Muscle layer of duodenum (tissue), 2 donors: ENCODE measurements around the gene TPM2.

ENCODE experiments used
- H3K27ac ChIP-seq: one replicate; pipeline ENCODE4 v1.7.0; 2013; ENCODE audit warnings: mild to moderate bottlenecking, low read length
- H3K27me3 ChIP-seq: one replicate; pipeline ENCODE4 v1.7.0; 2013; ENCODE audit warnings: low read depth, mild to moderate bottlenecking, control low read depth, low read length
- H3K36me3 ChIP-seq, 2 donors: one replicate each; pipeline ENCODE4 v1.7.0; 2013; ENCODE audit warnings: low read length in 2 of 2, control low read depth in 1 of 2, mild to moderate bottlenecking in 1 of 2; ENCODE audit not compliant: insufficient read depth in 2 of 2, control insufficient read depth in 1 of 2
- H3K4me1 ChIP-seq, 2 donors: one replicate each; pipeline ENCODE4 v1.7.0; 2013; ENCODE audit warnings: low read length in 2 of 2, mild to moderate bottlenecking in 2 of 2, control low read depth in 1 of 2, moderate library complexity in 1 of 2; ENCODE audit not compliant: insufficient read depth in 2 of 2, control insufficient read depth in 1 of 2
- H3K4me3 ChIP-seq, 2 donors: one replicate each; pipeline ENCODE4 v1.7.0; 2013; ENCODE audit warnings: low read length in 2 of 2, low read depth in 1 of 2, mild to moderate bottlenecking in 1 of 2
- H3K9me3 ChIP-seq, 2 donors: one replicate each; pipeline ENCODE4 v1.7.0; 2013; ENCODE audit warnings: low read length in 2 of 2, control low read depth in 1 of 2, mild to moderate bottlenecking in 1 of 2; ENCODE audit not compliant: control insufficient read depth in 1 of 2
- donor health status: healthy.

The TPM2 gene

GRCh38 chr9:35705836-35706430, 16.2 kb upstream of the TPM2 start:
- no peaks in the 10 kb centered on the region for H3K4me1 ChIP-seq
- no peak overlapping the region for H3K4me3 ChIP-seq
- H3K27me3 ChIP-seq = no peaks in the 10 kb centered on the region
- H3K27ac ChIP-seq = no peak overlapping the region
- H3K9me3 ChIP-seq = no peaks in the 10 kb centered on the region
- peaks cover 87 to 91% of the 10 kb centered on the region in 2 donors for H3K36me3 ChIP-seq

DNA sequence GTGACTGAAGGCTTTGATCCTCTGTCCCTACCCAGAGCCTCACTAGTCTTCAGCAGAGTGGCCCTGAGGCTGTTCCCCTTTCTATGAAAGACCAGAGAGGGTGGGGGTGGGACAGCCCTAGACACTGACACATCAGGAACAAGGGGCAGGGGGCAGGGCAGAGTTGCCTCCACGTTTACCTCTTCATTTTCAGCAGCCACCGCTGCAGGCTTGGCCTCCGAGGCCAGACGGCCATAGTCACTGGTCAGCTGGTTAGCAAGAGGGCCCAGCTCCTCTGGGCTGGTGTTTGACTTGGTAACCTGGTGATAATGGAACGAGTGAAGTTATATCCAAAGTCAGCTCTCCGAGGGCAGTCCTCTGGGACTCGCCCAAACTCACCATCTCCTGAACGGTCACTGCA, 15.6 kb upstream of the TPM2 start:
- no peaks in the 10 kb centered on the region for H3K4me1 ChIP-seq
- no peaks in the 10 kb centered on the region for H3K27me3 ChIP-seq
- H3K36me3 ChIP-seq = peaks cover 87 to 90% of the 10 kb centered on the region in 2 donors
- no peak overlapping the region for H3K27ac ChIP-seq
- no peaks in the 10 kb centered on the region for H3K9me3 ChIP-seq
- no peak overlapping the region for H3K4me3 ChIP-seq

- Histone ChIP-seq H3K36me3 (peaks cover 96 to 98% of the 10 kb centered on the region in 2 donors), H3K27me3 (no peaks in the 10 kb centered on the region), H3K4me3 (no peak overlapping the region), H3K27ac (no peak overlapping the region), H3K4me1 (no peaks in the 10 kb centered on the region), H3K9me3 (no peaks in the 10 kb centered on the region)
These were observed 14.4 kb upstream of the TPM2 start for GRCh38 chr9:35703906-35704672.

DNA sequence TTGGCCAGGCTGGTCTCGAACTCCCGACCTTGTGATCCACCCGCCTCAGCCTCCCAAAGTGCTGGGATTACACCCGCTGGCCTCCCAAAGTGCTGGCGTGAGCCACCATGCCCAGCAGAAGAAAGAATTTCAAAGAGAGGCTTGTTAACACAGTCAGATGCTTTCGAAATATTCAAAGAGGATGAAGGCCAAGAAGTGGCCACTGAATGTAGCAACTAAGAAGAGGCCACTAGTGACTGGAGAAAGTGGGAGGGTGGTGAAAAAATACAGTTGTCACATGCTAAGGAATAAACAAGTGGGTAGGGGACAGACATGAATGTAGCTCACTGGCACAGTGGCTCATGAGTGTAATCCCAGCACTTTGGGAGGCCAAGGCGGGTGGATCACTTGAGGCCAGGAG, 13.0 kb upstream of the TPM2 start:
- H3K4me3 ChIP-seq = no peak overlapping the region
- no peak overlapping the region for H3K27ac ChIP-seq
- no peaks in the 10 kb centered on the region for H3K9me3 ChIP-seq

DNA sequence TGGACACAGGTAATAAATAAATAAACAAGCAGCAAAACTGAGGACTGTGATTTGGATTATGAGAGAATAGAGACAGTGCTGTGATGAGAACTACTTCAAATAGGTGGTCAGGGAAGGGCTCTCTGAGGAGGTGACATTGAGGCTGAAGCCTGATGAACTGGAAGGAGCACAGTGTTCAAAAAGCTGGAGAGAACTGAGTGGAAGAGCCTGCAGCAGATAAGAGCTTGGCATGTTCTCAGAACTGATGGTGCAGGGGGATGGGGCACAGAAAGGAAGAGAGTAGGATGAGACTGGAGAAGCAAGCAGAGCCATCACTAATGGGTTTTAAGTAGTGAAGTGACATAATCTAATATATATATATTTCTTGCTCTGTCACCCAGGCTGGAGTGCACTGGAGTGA, 11.2 kb upstream of the TPM2 start:
- no peaks in the 10 kb centered on the region for H3K9me3 ChIP-seq
- peaks cover 88 to 97% of the 10 kb centered on the region in 2 donors for H3K36me3 ChIP-seq
- no peak overlapping the region for H3K27ac ChIP-seq
- H3K4me3 ChIP-seq = no peak overlapping the region
- H3K4me1 ChIP-seq = peaks cover 0 to 4% of the 10 kb centered on the region in 2 donors
- H3K27me3 ChIP-seq = no peaks in the 10 kb centered on the region

More for the DNA sequence above, 13.0 kb upstream of the TPM2 start:
- Histone ChIP-seq H3K4me1 (no peaks in the 10 kb centered on the region), H3K36me3 (peaks cover 97 to 98% of the 10 kb centered on the region in 2 donors), H3K27me3 (no peaks in the 10 kb centered on the region)

DNA sequence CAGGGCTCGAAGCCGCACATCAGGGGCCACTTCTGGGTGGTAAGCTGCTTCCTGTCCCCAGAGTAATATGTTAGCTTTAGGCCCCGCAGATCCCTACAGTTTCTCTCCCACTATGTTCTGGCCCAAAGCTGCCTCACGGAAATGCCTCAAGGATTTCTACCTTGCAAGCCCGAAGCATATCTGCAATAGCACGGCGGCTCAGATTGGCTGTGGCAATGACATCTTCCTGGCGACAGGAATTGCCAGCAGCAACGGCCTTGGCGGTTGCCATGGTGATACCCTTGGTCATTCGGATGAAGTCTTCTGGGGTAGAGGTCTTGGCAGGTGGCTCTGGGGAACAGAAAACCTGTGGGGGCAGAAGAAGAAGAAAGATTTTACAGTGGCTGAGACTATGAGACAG, 10.3 kb upstream of the TPM2 start:
- Histone ChIP-seq H3K36me3 (peaks cover 83 to 87% of the 10 kb centered on the region in 2 donors), H3K27ac (no peak overlapping the region), H3K4me1 (peaks cover 0 to 4% of the 10 kb centered on the region in 2 donors), H3K4me3 (no peak overlapping the region), H3K9me3 (no peaks in the 10 kb centered on the region), H3K27me3 (no peaks in the 10 kb centered on the region)

DNA sequence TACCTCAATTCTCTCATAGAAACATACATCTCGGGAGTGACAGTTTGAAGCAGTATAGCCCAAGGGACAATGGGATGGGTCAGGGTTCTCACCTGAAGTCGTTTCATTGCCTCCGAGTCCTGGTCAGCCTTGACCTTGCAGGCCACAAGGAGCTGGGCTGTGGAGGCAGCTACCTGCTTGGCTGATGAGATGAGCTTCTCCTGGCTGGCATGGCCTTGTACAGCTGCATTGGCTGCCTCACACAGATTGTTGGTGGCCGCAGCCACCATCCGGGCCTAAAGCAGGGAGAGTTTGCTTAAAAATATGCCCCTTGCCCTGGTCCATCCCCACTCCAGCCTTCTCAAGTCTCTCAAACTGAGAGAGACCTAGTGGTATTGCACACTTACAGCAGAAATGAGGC, 8.5 kb upstream of the TPM2 start:
- Histone ChIP-seq H3K27ac (no peak overlapping the region), H3K27me3 (no peaks in the 10 kb centered on the region), H3K9me3 (no peaks in the 10 kb centered on the region), H3K36me3 (peaks cover 66 to 69% of the 10 kb centered on the region in 2 donors), H3K4me1 (peaks cover 0 to 4% of the 10 kb centered on the region in 2 donors), H3K4me3 (no peak overlapping the region)

DNA sequence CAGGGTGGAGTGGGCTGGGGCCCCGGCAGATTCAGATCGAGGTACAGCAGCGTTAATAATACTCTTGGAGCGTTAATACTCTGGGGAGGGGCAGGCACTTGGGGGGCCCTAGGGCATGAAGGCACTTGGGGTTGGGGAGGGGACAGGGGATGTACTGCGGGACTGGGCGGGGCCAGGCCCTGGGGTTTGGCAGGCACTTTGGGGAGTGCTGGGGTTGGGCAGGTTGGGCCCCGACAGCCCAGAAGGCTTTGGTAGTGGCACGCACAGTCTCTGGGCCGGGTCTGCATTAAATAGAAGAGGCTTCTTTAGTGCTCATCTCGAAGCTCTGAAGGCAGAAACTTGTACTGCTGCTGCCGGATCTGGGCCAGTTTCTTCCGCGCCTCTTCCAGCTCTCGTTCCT, 7.8 kb upstream of the TPM2 start:
- Histone ChIP-seq H3K4me3 (no peak overlapping the region), H3K4me1 (peaks cover 0 to 4% of the 10 kb centered on the region in 2 donors), H3K36me3 (peaks cover 59 to 62% of the 10 kb centered on the region in 2 donors), H3K27ac (peak overlapping the region; percentile 67), H3K9me3 (no peaks in the 10 kb centered on the region), H3K27me3 (no peaks in the 10 kb centered on the region)

DNA sequence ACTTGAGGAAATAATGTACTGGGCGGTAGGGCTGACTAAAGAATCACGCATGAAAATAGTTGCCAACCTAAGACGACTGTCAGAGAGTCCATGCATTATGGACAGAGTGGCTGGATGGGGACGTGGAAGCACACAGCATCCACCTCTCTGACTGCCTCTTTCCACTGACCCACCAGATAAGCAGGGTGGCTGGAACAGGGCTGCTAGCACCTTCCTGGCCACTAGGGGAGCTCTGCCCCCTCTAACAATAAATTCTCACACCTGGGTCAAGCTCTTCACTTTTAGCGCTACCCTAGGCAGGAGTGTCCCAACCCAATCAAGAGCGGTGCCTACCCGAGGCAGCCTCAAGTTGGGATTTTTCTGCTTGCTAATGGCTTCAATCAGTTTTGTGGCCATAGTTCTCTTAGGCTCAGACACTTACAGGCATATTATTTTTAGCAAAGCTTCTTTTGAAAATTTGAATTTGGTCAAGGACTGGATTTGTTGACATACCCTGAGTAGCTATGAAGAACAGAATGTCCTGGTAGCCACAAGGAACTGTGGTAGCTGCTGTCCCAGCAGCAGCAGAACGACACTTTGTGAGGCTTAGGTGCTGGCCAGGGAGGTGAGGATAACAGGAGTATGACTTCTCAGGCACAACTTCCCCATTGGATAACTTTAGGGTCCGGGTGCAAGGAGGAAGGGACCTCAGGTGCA, 6.9 kb upstream of the TPM2 start:
- peaks cover 53 to 54% of the 10 kb centered on the region in 2 donors for H3K36me3 ChIP-seq
- H3K27ac ChIP-seq = peak overlapping the region; percentile 67
- no peaks in the 10 kb centered on the region for H3K9me3 ChIP-seq
- no peak overlapping the region for H3K4me3 ChIP-seq
- peaks cover 0 to 4% of the 10 kb centered on the region in 2 donors for H3K4me1 ChIP-seq
- H3K27me3 ChIP-seq = no peaks in the 10 kb centered on the region

GRCh38 chr9:35695943-35696401, 6.2 kb upstream of the TPM2 start:
- H3K4me3 ChIP-seq = no peak overlapping the region
- H3K9me3 ChIP-seq = no peaks in the 10 kb centered on the region
- H3K27me3 ChIP-seq = no peaks in the 10 kb centered on the region
- H3K27ac ChIP-seq = peak overlapping the region; percentile 67
- peaks cover 0 to 8% of the 10 kb centered on the region in 2 donors for H3K4me1 ChIP-seq
- peaks cover 46 to 48% of the 10 kb centered on the region in 2 donors for H3K36me3 ChIP-seq

DNA sequence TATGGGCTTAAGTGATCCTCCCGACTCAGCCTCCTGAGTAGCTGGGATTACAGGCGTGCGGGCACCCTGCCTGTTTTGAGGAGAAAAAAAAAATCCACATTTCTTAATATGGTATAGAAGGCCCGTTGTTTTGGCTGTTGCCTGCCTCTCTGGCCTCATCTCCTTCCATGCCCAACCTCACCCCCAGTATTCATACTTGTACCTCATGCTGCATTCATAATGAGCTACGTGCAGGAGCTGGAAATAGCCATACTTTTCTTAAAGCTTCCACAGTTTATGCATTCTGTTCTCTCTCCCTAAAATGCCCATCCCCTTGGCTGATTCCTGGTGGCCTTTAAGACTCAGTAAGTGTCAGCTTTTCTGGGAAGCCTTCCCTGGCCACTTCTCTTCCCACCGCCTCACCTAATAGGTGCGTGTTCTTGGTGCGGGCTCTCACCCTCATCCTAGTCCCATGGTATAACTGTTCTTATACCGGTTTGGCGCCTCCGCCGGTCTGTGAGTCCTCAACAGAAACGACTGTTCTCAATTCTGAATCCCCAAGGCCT, 2.1 kb upstream of the TPM2 start:
- Histone ChIP-seq H3K27ac (peak overlapping the region; percentile 97), H3K27me3 (no peaks in the 10 kb centered on the region), H3K36me3 (peaks cover 6 to 18% of the 10 kb centered on the region in 2 donors), H3K4me1 (peaks cover 0 to 8% of the 10 kb centered on the region in 2 donors), H3K9me3 (no peaks in the 10 kb centered on the region), H3K4me3 (peak overlapping the region in 1 of 2 donors; percentile 78)
